ENCODE measurements around the gene SLC26A1.
A peak's percentile ranks its signal among the peaks of the same experiment; 100 is the strongest.

The SLC26A1 gene, protein sequence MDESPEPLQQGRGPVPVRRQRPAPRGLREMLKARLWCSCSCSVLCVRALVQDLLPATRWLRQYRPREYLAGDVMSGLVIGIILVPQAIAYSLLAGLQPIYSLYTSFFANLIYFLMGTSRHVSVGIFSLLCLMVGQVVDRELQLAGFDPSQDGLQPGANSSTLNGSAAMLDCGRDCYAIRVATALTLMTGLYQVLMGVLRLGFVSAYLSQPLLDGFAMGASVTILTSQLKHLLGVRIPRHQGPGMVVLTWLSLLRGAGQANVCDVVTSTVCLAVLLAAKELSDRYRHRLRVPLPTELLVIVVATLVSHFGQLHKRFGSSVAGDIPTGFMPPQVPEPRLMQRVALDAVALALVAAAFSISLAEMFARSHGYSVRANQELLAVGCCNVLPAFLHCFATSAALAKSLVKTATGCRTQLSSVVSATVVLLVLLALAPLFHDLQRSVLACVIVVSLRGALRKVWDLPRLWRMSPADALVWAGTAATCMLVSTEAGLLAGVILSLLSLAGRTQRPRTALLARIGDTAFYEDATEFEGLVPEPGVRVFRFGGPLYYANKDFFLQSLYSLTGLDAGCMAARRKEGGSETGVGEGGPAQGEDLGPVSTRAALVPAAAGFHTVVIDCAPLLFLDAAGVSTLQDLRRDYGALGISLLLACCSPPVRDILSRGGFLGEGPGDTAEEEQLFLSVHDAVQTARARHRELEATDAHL

DNA sequence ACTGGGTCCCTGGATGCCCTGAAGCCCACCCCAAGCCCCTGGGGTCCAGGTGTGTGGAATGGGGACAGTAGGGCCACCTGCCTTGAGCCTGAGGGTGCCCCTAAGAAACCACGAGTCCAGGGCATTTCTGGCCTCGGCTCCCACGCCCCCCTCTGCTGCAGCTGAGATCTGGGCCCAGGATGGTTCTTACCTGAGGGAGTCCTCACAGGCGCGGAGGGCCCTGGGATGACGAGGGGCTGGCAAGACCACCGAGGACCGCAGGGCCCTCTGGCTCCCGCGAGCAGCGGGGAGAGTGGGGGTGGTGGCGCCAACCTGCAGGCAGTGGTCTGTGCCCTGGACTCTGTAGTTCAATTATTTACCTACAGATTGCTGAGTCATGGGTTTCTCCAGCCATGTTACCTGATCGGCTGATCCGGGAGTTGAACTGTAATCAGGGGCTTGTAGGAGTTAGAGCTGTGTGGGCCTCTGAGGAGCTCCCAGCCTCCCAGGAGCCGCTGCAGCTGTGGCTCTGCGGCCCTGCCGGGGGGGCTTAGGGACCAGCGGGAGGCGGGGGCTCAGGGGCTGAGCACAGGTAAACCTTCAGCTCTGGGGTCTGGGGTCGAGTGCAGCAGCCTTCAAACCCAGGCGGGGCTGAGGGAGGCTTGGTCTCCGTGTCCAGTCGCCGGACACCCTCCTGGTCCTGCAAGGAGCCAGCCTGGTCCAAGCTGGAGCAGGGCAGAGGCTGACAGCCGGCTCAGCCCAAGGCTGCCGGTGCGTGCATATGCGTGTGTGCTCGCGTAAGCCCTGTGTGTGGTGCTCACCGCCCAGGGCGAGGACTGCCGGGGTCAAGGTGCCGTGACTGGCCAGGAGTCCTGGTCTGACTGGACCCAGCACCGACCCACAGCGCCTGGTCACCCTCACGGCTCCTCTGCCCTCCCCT lies at the start of gene SLC26A1:
Gene SLC26A1 (minus strand): TSS at position 294 of the 919 bp plus-strand sequence. CDS start 1,701 bp downstream, outside the sequence.
- no peak for DNase-seq (ENCODE audit: low spot score)

DNA sequence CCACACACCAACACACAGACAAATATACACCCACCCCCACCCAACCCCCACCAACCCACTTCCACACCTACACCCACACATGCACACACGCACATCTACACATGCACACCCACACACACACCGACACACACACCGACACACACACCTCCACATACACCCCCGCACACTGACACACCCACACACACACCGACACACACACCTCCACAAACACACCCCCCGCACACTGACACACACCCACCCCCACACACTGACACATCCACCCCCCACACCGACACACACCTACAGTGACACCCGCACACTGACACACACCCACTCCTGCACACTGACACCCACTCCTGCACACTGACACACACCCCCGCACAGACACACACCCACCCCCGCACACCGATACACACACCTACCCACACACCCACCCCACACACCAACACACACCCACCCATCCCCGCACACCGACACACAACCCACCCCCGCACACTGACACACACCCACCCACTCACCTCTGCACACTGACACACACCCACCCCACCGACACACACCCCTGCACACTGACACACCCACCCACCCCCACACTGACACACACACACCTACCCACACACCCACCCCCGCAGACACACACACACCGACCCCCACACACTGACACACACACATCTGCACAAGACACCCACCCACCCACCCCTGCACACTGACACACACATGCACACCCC lies 49.3 kb upstream of the SLC26A1 start:
- no peak for DNase-seq (ENCODE audit: low spot score)

GRCh38 chr4:1041936-1042330 lies 48.7 kb upstream of the SLC26A1 start:
- DNase-seq (ENCODE audit: low spot score), result no peak

DNA sequence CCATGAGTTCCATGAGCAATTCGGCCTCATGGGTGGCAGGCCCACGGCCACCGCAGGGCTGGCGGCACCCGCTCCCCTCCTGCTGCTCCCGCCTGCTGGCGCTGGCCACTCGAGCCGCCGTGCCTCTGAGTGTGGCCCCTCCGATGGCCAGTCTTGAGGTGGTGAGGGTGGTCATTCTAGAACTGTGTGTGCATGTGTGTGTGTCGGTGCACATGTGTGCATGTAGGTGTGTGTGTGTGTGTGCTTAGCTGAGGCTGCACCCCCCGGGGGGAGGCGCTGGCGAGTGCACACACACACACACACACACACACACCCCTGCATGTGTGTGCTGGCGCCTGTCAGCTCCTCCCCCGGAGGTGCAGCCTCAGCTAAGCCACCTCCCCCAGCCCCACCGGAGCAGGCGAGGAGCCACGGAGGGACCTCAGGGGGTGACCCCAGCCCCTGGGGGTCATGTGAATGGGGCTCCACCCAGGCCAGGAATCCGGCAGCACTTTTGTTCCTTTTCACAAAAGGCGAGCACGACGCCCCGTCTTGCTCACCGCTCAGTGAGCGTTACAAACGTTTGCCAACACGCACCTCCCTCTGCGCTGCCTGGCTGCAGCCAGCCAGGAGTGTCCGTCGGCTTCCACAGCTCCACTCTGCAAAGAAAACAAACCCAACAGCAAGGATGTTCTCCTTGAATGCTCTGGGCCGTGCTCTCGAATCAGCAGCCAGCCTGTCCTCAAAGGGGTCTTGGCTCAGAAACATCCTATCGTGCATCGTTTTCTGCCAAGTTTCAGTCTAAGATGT lies 48.1 kb upstream of the SLC26A1 start:
- DNase-seq (ENCODE audit: low spot score), result no peak

DNA sequence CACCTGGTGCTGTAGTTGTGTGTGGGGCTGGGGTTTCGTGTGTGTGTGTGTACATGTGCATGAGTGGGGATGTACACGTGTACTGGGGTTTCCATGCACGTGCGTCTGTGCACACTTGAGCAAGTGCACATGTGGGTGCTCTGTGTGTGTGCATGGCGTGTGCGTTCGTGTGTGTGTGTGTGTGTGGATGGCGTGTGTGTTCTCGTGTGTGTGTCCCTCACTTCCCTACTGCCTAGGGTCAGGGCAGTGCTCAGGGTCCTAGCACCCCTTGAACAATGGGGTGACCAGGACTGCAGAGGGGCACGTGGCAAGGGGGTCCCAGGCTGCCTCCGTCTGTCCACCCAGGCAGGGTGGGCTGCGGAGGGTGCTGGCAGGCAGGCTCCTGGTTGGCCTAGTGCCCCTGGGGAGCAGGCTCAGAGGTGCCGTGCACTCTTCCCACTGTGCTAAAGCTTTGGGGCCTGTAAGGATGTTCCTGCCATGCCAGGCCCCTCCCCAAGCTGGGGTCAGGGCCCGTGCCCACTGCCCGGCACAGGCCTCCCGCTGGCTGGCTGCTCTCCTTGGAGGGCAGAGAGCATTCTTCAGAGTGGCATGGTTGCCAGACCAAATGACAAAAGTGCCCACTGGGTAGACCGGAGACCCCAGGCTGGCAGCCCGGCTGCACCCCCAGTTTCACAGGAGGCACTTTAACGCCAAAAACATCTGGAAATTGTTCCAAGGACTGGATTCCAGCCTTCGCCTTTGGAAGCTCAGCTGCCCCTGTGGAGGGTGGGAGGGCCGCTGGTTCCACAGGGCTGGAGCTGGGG lies 47.3 kb upstream of the SLC26A1 start:
- no peak for DNase-seq (ENCODE audit: low spot score)

DNA sequence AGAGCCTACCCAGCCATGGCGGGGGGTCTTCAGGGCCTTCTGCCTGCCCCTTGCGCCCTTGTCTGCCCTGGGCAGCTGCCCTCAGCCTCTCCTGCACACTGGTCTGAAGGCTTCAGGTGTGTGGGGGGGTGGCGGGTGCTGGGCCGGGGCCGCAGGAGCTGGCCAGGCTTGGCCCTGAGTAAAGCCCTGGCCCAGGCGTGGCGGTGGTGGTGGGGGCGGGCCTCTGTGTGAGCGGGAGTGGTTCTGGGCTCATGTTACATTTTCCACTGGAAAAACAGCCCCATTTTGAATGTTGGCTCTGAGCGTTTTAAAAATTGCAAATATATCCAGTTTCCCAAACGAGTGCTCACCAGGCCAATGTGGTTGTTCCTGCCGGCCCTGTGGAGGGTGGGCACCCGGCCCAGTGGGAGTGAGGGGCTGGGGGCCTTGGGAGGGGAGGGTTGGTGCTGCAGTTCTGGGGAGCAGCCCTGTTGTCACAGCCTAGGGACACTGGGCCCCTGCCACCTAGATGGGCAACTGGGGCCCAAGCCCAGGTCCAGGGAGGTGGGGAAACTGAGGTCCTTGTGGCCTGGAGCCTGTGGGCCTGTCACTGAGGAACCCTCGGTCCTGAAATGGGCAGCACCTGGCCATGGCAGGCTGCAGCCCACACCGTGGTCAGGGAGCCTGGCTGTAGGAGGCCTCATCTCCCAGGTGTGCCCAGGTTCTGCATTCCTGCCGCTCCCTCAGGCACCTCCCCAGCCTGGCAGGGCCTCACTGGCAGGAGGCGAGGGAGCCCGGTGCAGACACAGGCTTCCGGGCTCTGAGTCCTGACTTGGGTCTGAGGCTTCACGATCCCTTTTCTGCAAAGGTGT lies 46.5 kb upstream of the SLC26A1 start:
- peak; percentile 62 for DNase-seq (ENCODE audit: low spot score)

- no peak for DNase-seq (ENCODE audit: low spot score)
These were observed 45.8 kb upstream of the SLC26A1 start for GRCh38 chr4:1038948-1039492.

DNA sequence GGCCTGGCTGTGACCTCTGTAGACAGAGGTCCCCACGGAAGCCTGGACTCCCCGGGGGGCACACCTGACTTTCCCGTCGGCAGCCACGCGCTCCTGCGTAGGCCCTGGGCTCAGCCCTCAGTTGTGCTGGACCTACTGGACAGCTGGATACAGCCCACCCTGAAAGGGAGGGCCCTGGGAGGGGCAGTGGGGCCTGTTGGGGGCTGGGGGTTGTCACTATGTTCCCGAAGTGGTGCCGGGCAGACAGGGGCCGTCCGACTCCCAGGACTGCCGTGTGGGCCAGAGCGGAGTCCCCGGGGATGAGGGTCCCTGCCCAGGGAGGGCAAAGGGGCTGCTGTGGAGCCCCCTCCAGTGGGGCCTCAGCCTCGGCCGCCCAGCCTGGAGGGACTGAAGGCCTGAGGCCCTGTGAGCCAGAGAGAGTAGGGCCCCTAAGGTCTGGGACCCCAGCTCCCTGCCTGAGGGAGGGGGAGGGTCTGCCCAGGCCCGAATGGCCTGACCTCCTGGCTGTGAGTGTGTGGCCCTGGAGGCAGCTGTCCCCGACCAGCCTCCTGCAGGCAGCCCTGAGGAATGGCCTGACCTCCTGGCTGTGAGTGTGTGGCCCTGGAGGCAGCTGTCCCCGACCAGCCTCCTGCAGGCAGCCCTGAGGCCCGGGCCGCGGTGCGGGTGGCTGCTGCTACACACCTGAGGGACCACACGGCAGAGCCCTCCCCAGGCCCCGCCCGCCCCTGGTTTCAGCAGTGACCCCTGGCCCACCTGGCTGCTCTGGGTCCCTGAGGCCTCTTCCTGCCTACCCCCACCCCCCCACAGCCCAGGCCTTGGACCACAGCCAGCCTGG lies 44.0 kb upstream of the SLC26A1 start:
- no peak for DNase-seq (ENCODE audit: low spot score)

DNA sequence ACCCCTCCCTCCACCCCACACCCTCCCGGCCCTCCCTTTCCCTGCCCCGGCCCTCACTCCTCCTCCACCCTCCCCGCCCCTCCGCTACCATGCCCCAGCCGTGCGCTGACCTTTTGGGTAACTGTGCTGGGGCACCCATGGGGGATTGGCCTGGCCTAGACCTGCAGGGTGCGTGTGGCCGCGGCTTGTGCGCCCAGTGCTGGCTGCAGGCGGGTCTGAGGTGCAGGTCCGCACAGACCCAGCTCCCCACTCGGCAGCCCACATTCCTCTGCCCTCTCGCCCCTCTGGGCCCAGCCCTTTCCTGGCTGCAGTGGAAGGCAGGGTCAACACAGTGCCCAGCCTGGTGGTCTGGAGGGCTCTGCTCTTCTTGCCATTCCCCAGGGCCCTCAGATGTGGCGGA lies 42.9 kb upstream of the SLC26A1 start:
- no peak for DNase-seq (ENCODE audit: low spot score)

- no peak for DNase-seq (ENCODE audit: low spot score)
These were observed 42.3 kb upstream of the SLC26A1 start for GRCh38 chr4:1035510-1035909.

GRCh38 chr4:1033840-1034551 lies 40.8 kb upstream of the SLC26A1 start:
- peak; percentile 82 for DNase-seq (ENCODE audit: low spot score)

- DNase-seq (ENCODE audit: low spot score), result no peak
These were observed 39.7 kb upstream of the SLC26A1 start for GRCh38 chr4:1032861-1033260.

- no peak for DNase-seq (ENCODE audit: low spot score)
These were observed 39.0 kb upstream of the SLC26A1 start for GRCh38 chr4:1031956-1032795.

- DNase-seq (ENCODE audit: low spot score), result no peak
These were observed 38.1 kb upstream of the SLC26A1 start for GRCh38 chr4:1031346-1031745.

- no peak for DNase-seq (ENCODE audit: low spot score)
These were observed 37.4 kb upstream of the SLC26A1 start for GRCh38 chr4:1030559-1030958.

- no peak for DNase-seq (ENCODE audit: low spot score)
These were observed 36.8 kb upstream of the SLC26A1 start for GRCh38 chr4:1030031-1030430.
